ENCODE measurements around the gene MLLT1. TPM values are rescaled to one million over a fixed set of nuclear protein-coding genes. Genes with fewer than 3 reads are reported as not detected.
A peak's percentile ranks its signal among the peaks of the same experiment; 100 is the strongest.

Gene MLLT1
- total RNA-seq, 2 experiments from 2014 or later: 30.6 to 31.3 TPM

DNA sequence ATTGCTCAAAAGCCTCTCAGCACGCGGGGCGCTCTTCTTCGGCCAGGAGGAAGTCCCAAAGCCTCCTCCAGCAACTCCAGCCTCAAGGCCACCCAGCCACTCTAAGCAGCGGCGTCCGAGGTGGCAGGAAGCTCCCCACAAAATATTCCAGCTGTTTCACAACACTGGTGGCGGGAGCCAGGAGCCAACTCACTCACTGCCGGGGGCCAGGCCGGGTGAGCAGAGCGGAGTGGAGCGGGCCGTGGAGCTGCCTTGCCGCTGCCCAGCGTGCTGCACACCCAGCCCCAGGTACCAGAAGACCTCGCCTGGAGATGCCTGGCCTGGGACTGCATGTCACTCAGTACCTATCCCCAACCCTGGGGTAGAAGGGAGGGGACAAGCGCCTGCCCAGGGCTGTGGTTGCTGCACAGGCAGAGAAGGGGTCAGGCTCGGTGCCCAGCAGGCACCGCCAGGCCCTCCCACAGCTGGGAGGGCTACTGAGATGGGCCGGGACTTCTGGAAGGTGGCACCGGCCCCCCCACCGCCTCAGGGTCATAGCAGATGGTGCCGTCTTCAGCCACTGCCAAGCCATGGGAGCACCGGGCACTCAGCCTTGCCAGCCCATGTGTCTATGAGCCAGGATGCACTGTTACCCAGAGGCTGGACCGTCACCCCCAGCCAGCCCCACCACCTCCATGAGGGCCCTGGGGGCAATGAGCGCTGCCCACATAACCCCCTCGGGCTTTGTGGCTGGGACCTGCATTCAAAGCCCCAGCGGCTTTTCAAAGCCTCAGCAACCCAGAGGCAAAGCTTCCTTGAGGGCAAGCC is 59.2 kb downstream of the MLLT1 start:
- H3K27ac Mint-ChIP-seq: no peak overlapping the region
- intact Hi-C loops (cut with micrococcal nuclease): no loop called here
- H3K4me3 Mint-ChIP-seq: no peak overlapping the region
- no peaks in the 10 kb centered on the region for H3K36me3 Mint-ChIP-seq (ENCODE audit: low read depth)
- no peaks in the 10 kb centered on the region for H3K27me3 Mint-ChIP-seq (ENCODE audit: low read depth)
- no peaks in the 10 kb centered on the region for H3K9me3 Mint-ChIP-seq
- no peak for DNase-seq
- H3K4me1 Mint-ChIP-seq (ENCODE audit: low read depth): no peaks in the 10 kb centered on the region
- CTCF ChIA-PET: interaction anchor here (0.5 kb wide), 1 partner anchor 672 kb away, joined by 3 read pairs; no protein-coding TSS in a partner anchor

DNA sequence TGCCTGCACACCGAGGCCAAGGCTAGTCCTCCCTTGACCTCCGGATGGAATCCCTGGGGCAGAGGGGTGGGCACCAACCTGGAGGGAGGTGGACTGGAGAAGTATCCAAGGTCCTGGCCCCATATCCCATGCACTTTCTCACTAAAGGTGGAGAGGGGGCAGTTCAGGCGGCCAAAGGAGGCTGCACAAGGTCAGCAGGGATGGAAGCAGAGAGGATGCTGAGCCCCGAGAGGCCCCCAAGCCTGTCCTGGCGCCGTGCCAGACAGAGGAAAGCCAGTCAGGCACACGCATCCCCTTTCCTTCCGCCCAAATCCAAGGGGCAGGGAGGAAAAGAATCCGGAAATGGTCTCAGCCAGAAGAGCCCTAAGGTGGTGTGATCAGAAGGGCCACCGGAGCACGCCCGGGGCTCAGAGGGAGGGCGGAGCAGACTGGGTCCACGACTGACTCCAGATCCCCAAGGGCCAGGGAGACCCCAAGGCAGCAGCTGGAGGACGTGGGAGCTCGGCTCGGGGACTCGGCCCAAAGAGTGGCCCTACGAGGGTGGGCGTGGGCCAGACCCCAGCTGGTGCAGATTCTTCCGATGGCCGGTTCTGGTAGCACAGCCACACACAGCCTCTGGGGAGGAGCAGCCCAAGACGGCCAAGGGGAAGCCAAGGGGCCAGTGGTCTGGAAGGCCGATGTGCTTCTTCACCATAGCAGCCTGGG is 60.0 kb downstream of the MLLT1 start:
- no peak overlapping the region for H3K4me3 Mint-ChIP-seq
- no peak for DNase-seq
- no peaks in the 10 kb centered on the region for H3K4me1 Mint-ChIP-seq (ENCODE audit: low read depth)
- H3K27ac Mint-ChIP-seq: no peak overlapping the region
- H3K36me3 Mint-ChIP-seq (ENCODE audit: low read depth): no peaks in the 10 kb centered on the region
- H3K27me3 Mint-ChIP-seq (ENCODE audit: low read depth): no peaks in the 10 kb centered on the region
- intact Hi-C loops (cut with micrococcal nuclease): loop anchor here (2.0 kb wide), 2 partner anchors 79 to 285 kb away; no protein-coding TSS in a partner anchor
- no peaks in the 10 kb centered on the region for H3K9me3 Mint-ChIP-seq
- CTCF ChIA-PET: interaction anchor here (0.5 to 1.8 kb wide), 3 partner anchors 18 to 673 kb away, joined by 3 to 6 read pairs (median 5); no protein-coding TSS in a partner anchor

DNA sequence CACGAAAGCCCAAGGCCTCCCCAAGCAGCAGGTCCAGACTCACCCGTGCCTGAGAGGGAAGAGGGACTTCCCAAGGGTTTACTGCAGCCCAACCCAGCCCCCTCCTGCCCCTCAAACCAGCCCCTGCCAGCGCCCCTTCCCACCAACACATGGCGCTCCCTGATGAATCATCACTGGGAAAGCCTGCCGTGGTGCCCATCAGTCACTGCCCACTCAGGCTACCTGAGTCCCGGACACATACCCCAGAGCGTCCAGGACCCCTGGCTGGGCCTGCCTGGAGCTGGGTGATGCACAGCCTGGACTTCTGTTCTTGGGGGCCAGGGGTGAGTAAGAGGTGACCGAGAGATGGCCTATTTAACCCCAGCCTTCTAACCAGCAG is 60.6 kb downstream of the MLLT1 start:
- no peaks in the 10 kb centered on the region for H3K27me3 Mint-ChIP-seq (ENCODE audit: low read depth)
- no peak for DNase-seq
- CTCF ChIA-PET: interaction anchor here (0.6 to 2.0 kb wide), 19 partner anchors 11 to 492 kb away, joined by 3 to 17 read pairs (median 4); no protein-coding TSS in a partner anchor
- no peaks in the 10 kb centered on the region for H3K36me3 Mint-ChIP-seq (ENCODE audit: low read depth)
- H3K4me3 Mint-ChIP-seq: no peak overlapping the region
- no peak overlapping the region for H3K27ac Mint-ChIP-seq
- intact Hi-C loops (cut with micrococcal nuclease): loop anchor here (2.0 kb wide), 2 partner anchors 80 to 286 kb away; no protein-coding TSS in a partner anchor
- H3K9me3 Mint-ChIP-seq: no peaks in the 10 kb centered on the region
- H3K4me1 Mint-ChIP-seq (ENCODE audit: low read depth): no peaks in the 10 kb centered on the region

- H3K4me1 Mint-ChIP-seq (ENCODE audit: low read depth): no peaks in the 10 kb centered on the region
- H3K4me3 Mint-ChIP-seq: no peak overlapping the region
- no peaks in the 10 kb centered on the region for H3K27me3 Mint-ChIP-seq (ENCODE audit: low read depth)
- no peaks in the 10 kb centered on the region for H3K36me3 Mint-ChIP-seq (ENCODE audit: low read depth)
- intact Hi-C loops (cut with micrococcal nuclease): loop anchor here (2.0 kb wide), 2 partner anchors 80 to 286 kb away; no protein-coding TSS in a partner anchor
- CTCF ChIA-PET: interaction anchor here (0.5 to 2.0 kb wide), 25 partner anchors 10 to 1262 kb away, joined by 3 to 17 read pairs (median 4); no protein-coding TSS in a partner anchor
- DNase-seq: peak; percentile 91
- no peaks in the 10 kb centered on the region for H3K9me3 Mint-ChIP-seq
- H3K27ac Mint-ChIP-seq: no peak overlapping the region
Measured at GRCh38 chr19:6218491-6219146, 61.2 kb downstream of the MLLT1 start.

GRCh38 chr19:6217752-6218334 is 61.9 kb downstream of the MLLT1 start:
- Mint-ChIP-seq H3K27ac (no peak overlapping the region), H3K27me3 (ENCODE audit: low read depth) (no peaks in the 10 kb centered on the region), H3K9me3 (no peaks in the 10 kb centered on the region), H3K4me1 (ENCODE audit: low read depth) (no peaks in the 10 kb centered on the region), H3K4me3 (no peak overlapping the region), H3K36me3 (ENCODE audit: low read depth) (no peaks in the 10 kb centered on the region)
- intact Hi-C loops (cut with micrococcal nuclease): loop anchor here (2.0 kb wide), 2 partner anchors 81 to 287 kb away; no protein-coding TSS in a partner anchor
- no peak for DNase-seq
- CTCF ChIA-PET: interaction anchor here (0.5 to 2.0 kb wide), 20 partner anchors 9 to 1261 kb away, joined by 3 to 17 read pairs (median 4); no protein-coding TSS in a partner anchor

DNA sequence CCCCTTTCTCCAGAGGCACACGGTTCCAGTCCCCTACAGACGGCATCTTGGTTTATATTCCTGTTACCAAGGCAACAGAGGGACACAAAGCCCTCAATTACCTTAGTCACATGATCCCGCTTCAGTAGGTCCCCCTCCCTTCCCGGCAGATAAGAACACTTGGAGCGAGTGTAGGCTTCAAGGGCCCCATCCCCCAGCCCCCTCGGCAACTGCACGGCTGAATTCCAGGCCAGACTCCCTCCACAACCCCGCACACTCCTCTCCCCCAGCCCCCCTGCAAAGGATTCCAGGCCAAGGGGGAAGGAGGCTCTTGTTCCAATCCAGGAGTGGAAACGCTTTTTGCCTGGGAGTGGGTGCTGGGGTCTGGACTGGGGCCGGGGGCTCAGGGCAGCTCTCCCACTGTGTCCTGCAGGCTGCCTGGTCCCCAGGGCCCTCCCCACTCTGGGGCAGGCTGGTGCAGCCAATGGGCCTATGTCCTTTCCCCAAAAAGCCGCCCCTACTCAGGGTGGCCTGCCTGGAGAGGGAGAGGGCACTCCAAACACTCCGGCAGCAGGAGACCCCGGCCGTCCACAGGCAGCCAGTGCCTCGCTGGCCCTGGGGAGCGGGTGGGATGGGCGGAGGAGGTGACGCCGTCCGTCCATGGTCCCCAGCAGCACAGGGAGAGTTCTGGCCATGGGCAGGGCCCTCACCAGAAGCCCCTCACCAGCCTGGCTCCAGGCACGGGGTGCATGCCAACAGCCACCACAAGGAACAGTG is 62.6 kb downstream of the MLLT1 start:
- H3K9me3 Mint-ChIP-seq: no peaks in the 10 kb centered on the region
- CTCF ChIA-PET: interaction anchor here (2.0 kb wide), 1 partner anchor 9 kb away, joined by 17 read pairs; no protein-coding TSS in a partner anchor
- no peaks in the 10 kb centered on the region for H3K27me3 Mint-ChIP-seq (ENCODE audit: low read depth)
- intact Hi-C loops (cut with micrococcal nuclease): no loop called here
- peaks cover 2% of the 10 kb centered on the region for H3K36me3 Mint-ChIP-seq (ENCODE audit: low read depth)
- H3K4me3 Mint-ChIP-seq: no peak overlapping the region
- H3K4me1 Mint-ChIP-seq (ENCODE audit: low read depth): no peaks in the 10 kb centered on the region
- no peak overlapping the region for H3K27ac Mint-ChIP-seq
- DNase-seq: no peak

- CTCF ChIA-PET: no interaction called here
- no peak overlapping the region for H3K27ac Mint-ChIP-seq
Measured at GRCh38 chr19:6216236-6216995, 63.4 kb downstream of the MLLT1 start.

GRCh38 chr19:6215701-6216235 is 64.0 kb downstream of the MLLT1 start:
- H3K27ac Mint-ChIP-seq: no peak overlapping the region
- DNase-seq: no peak
- no peaks in the 10 kb centered on the region for H3K4me1 Mint-ChIP-seq (ENCODE audit: low read depth)
- H3K27me3 Mint-ChIP-seq (ENCODE audit: low read depth): no peaks in the 10 kb centered on the region
- intact Hi-C loops (cut with micrococcal nuclease): no loop called here
- H3K36me3 Mint-ChIP-seq (ENCODE audit: low read depth): peaks cover 2% of the 10 kb centered on the region
- CTCF ChIA-PET: no interaction called here
- no peak overlapping the region for H3K4me3 Mint-ChIP-seq
- no peaks in the 10 kb centered on the region for H3K9me3 Mint-ChIP-seq

More at GRCh38 chr19:6216236-6216995, 63.4 kb downstream of the MLLT1 start:
- Mint-ChIP-seq H3K4me1 (ENCODE audit: low read depth) (no peaks in the 10 kb centered on the region), H3K36me3 (ENCODE audit: low read depth) (peaks cover 2% of the 10 kb centered on the region), H3K9me3 (no peaks in the 10 kb centered on the region), H3K4me3 (no peak overlapping the region), H3K27me3 (ENCODE audit: low read depth) (no peaks in the 10 kb centered on the region)
- intact Hi-C loops (cut with micrococcal nuclease): no loop called here
- no peak for DNase-seq

DNA sequence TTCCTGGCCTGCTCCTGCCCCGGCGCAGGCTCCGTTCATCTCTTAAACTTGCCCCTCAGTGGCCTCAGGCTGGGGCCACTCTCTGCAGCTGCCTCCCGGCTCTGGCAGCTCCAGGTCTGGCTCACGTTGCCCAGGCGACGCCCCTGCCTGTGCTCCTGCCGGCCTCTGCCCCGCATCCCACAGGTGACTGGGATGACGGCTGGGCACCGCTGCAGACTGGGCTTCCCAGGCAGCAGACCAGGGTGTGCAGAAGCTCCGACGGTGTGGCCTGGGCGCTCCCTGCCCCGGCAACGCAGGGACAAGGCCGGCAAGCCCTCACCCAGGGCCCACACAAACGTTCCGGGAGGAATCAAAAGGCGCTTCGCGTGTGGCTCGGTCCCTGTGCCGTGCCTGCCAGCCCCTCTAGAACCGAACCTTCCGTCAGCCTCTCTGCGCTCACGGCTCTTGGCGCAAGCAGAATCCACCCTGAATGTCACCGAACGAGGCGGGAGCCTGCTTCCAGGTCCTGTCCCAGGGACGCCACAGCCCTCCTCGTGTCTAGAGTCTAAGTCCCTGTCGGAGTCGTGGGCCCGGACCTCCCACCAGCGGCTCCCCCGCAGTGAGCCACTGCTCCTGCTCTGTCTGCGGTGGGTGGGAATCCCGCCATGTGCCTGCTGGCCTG is 64.8 kb downstream of the MLLT1 start:
- Mint-ChIP-seq H3K27ac (no peak overlapping the region), H3K36me3 (ENCODE audit: low read depth) (peaks cover 4% of the 10 kb centered on the region), H3K4me1 (ENCODE audit: low read depth) (no peaks in the 10 kb centered on the region), H3K9me3 (no peaks in the 10 kb centered on the region), H3K4me3 (no peak overlapping the region), H3K27me3 (ENCODE audit: low read depth) (no peaks in the 10 kb centered on the region)
- intact Hi-C loops (cut with micrococcal nuclease): no loop called here
- CTCF ChIA-PET: no interaction called here
- no peak for DNase-seq

Data from activated naive CD4-positive, alpha-beta T cell treated with anti-CD3 and anti-CD28 coated beads for 36 hours (primary cell).